Colon (tissue), 2 donors: Measurements from ENCODE around the gene RAB5B.
"Not testable (repeated sequence)": the region's sequence is repeated elsewhere in the genome, so short reads cannot be mapped to it uniquely, and the experiment has no call there.

Source experiments
- FAIRE-seq: peaks from 2 replicates; lab custom pipeline; 2012; peaks lifted over from hg19 to GRCh38; lab: Jason Lieb, UNC
- donor health status: control.
- donor health status: control.

Gene RAB5B

DNA sequence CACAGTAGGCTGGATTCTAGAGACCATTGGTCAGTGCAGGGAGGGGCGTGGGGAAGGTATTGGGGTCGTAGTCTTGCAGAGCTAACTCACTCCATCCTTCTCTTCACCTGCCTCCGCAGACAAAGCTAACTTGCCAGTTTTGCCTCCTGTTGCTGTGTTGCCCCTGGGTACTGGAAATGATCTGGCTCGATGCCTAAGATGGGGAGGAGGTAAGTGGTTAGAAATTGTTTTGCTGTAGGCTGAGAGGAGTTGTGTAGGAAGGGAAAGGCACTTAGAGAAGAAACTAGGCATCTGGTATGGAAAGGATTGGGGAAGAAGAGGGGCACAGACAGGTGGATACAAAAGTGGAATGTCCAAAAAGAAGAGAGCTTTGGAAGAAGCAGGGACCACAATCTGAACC, 31.8 kb upstream of the RAB5B start:
- no peak for FAIRE-seq

DNA sequence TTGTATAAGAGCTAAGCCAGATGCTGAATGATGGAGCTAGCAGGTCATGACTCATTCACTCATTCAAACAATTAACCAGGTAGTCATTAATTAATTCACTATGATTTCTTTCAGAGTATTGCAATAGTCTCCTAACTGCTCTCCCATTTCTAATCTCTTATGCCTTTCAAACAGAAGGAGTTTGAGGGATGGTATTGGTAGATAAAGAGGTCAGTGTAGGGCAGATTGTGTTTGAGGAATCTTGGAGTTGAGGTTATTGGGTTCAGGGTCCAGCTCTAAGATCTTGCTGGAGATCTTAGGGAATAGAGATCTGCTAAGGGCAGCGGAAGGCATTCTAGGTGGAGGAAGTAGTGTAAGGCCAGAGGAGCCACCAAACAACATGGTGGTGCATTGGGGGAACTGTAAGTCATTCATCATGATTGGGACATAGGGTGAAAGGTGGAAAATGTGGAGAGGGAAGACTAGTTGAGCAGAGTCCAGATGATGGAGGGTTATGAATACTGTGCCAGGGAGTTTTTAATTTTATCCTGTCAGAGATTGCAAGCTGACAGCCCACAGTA, 31.2 kb upstream of the RAB5B start:
- FAIRE-seq: no peak

DNA sequence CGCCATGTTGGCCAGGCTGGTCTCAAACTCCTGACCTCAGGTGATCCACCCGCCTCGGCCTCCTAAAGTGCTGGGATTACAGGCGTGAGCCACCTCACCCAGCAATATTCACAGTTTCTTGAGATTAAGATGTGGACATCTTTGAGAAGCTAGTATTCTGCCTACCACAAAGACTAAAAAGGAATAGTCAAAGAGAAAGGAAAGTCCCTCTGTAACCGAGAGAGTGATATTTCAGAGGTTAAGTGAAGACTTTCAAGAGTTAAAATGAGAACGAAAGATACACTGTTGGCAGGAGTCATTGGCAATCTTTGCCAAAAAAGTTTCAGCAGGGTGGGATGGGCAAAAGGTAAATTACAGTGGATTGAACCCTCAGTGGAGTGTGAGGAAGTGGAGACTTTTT, 27.3 kb upstream of the RAB5B start:
- FAIRE-seq: no peak

DNA sequence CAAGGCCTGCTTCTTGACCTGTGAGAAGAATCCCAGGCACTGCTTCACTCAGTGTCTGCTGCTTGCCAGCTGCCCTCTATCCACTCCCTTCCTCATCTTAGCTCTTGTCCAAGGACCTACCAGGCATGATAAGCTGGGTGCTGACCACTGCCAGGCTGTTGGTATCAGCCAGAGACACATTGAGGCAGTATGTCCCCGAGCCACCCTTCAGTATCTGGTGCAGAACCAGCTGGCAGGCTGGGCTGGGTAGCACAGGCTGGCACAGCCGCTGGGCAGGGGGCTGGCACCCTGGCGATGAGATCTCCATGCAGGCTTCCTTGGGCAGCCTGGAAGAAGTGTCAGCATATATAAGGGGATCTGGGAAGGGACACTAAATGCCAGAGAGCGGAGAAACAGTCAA, 18.5 kb upstream of the RAB5B start:
- FAIRE-seq: no peak

DNA sequence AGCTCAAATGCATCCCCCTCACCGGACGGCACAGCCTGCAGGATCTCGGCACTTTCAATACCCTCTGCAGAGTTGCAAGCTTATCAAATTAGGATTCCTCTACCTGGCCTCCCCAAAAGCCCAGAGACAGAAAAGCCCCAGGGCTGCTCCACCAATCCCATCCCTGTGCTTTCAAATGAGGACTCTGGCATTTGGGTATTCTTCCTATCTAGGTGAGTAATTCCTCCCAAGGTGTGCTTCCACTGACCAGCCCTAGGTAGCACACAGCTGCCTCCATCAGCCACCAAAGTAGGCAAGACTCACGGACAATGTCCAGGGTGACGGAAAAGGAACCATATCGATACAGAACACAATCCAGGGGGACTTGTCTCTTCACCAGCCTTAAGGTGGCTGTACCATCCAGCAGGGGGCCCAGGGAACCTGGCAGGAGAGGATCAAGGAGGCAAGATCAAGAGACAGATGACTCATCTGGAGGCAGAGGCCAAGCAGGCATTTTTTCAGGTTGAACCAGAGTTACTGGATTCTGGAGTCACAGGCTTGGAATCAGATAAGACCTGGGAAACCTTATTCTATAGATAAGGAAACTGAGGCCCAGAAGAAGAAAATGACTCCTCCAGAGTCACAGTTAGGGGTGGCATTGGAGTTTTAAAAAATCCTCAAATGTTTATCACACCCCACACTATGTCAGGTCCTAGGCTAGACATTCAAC, 17.9 kb upstream of the RAB5B start:
- FAIRE-seq: no peak

DNA sequence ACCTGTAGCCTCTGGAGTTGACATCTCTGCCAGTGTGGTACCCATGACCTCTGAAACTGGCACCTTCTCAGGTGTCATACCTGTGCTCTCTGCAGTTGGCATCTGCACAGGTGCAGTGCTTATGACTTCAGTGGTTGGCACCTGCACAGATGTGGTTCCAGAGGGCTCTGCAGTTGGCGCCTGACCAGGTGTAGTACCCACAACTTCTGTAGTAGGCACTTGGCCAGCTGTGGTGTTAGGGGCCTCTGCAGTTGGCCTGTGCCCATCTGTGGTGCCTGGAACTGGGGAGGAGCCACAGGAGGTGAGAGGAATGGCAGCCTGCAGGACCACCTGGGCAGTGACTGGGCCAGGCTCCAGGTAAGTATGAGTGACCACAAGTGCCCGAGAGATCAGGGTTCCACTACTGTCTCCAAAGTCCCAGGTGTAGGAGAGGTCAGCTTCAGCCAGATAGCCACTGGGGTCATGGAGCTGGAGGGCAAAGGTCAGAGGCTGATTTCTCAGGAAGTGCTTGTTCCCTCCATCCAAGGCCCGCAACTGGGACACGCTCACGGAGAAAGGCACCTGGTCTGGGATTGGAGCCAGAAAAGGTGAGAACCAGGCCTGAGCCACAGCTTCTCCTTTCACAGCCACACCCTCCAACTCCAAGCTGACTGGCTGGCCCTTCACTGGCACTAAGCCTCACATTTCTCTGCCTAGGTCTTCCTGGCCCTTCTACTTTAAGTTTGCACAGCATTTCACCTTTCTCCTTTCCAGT, 16.6 kb upstream of the RAB5B start:
- no peak for FAIRE-seq

DNA sequence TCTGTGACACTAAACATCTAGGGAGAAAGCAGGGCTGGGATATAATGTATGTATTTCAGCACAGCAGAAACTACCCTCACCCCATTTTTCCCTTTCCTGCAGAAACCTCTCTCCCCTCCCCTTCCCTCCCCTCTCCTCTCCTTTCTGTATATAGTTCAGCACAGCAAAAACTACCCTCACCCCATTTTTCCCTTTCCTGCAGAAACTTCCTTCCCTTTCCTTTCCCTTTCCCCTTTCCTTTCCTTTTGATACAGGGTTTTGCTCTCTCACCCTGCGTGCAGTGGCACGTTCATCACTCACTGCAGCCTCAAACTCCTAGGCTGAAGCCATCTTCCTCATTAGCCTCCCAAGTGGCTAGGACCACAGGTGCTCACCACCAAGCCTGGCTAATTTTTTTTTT, 10.1 kb upstream of the RAB5B start:
- FAIRE-seq: no peak

DNA sequence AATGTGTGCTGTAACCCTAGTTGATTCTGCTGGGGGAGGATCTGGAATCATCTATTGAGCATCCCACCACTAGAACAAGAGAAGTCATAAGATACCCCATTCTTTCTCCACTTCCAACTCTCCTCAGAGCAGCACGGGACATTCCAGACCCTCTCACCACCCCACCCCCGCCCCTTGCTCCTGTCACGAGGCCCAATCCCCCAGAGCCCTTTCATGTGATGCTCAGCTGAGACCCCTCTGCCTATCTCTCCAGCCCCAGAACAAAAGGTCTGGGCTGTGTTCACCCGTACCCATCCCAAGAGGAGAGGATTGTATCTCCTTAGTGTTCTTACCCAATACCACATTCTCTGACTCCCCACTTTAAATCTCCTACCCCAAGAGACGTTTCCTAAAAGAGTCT, 8.6 kb upstream of the RAB5B start:
- FAIRE-seq: no peak

DNA sequence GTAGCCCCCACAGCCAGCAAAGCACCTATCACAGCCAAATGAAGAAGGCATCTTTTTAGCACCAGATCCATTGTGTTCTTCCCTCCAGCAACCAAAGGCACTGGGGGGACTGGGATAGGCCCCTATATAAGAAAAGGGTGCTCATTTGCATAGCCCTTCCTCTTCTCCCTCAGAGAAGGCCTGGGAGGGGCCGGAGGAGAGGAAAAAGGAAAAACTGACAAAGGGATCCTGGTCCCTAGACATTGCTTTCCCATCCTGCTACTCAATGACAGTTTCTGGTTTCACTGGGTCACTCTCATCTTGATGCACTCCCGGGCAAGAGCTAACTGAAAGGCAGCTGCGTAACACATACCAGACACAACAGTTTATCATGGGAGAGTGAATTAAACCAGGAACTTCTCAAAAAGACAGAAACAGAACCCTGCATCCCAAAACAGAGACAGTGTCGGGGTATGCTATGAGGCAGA, 7.9 kb upstream of the RAB5B start, which contains the start of gene PMEL:
PMEL (minus strand) TSS at position 102 of the 467 bp plus-strand sequence; CDS start at position 71, 31 bp downstream.
- FAIRE-seq: no peak

DNA sequence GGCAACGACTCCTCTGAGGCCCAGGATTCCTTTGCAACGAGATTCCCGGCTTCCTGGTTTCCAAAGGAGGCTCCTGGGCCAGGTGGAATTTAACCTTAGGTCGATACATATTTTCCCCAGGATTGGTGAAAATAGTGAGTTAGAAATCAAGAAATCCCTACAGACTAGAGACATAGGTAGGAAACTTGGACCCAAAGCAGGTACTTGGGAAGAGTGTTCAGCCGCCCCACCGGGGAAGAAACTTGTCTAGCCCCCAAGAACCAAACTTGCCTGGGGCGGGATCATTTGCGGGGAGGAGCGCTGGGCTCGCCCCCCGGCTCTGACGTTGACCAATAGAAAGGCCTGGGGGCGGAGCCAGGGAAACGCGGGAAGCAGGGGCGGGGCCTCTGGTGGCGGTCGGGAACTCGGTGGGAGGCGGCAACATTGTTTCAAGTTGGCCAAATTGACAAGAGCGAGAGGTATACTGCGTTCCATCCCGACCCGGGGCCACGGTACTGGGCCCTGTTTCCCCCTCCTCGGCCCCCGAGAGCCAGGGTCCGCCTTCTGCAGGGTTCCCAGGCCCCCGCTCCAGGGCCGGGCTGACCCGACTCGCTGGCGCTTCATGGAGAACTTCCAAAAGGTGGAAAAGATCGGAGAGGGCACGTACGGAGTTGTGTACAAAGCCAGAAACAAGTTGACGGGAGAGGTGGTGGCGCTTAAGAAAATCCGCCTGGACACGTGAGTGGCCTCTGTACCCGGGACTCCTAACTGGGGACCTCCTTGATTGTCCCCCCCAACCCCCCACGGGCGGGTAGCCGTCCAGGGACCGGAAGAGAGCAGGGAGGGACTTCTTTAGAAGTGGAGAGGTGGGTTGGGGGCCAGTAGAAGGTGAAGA, 7.2 kb upstream of the RAB5B start, which contains the start of gene CDK2:
CDK2 (plus strand) TSS at position 423 of the 874 bp plus-strand sequence; CDS start at position 602, 179 bp downstream.
- no peak for FAIRE-seq

DNA sequence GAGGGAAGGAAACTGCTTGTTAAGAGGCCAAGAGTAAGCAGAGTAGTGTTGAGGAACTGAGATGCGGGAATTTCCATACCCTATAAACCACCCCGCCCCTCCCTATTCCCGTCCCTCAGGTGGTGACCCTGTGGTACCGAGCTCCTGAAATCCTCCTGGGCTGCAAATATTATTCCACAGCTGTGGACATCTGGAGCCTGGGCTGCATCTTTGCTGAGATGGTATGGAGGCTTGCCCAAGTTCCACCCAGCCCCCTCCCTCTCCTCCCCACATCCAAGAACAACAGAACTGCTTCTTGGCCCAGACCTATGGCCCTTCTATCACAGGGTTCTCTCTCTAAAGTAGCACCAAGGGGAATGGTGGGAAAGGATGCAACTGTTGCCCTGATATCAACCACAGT, 4.5 kb upstream of the RAB5B start:
- FAIRE-seq: no peak

DNA sequence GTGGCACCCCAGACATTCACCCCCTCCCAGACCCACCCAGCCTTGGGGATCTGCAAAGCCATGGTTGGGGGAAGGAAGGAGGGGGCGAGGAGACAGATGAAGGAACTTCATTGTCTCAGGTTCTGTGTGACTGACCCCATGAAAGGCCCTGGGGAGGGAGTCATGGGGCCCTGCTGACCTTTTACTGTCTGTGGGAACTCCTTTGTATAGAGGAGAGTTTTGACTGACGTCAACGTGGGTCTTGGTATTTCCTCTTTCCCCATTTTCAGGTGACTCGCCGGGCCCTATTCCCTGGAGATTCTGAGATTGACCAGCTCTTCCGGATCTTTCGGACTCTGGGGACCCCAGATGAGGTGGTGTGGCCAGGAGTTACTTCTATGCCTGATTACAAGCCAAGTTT, 3.1 kb upstream of the RAB5B start:
- FAIRE-seq: no peak

DNA sequence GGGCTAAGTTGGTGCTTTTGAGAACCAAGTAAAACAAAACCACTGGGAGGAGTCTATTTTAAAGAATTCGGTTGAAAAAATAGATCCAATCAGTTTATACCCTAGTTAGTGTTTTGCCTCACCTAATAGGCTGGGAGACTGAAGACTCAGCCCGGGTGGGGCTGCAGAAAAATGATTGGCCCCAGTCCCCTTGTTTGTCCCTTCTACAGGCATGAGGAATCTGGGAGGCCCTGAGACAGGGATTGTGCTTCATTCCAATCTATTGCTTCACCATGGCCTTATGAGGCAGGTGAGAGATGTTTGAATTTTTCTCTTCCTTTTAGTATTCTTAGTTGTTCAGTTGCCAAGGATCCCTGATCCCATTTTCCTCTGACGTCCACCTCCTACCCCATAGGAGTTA, 1.8 kb upstream of the RAB5B start:
- no peak for FAIRE-seq

DNA sequence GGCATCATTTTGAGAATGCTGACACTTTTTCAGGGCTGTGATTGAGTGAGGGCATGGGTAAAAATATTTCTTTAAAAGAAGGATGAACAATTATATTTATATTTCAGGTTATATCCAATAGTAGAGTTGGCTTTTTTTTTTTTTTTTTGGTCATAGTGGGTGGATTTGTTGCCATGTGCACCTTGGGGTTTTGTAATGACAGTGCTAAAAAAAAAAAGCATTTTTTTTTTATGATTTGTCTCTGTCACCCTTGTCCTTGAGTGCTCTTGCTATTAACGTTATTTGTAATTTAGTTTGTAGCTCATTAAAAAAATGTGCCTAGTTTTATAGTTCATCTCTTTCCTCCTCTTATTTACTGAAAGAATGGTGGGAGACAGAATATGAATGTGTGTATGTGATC, 1.4 kb upstream of the RAB5B start:
- FAIRE-seq: no peak

DNA sequence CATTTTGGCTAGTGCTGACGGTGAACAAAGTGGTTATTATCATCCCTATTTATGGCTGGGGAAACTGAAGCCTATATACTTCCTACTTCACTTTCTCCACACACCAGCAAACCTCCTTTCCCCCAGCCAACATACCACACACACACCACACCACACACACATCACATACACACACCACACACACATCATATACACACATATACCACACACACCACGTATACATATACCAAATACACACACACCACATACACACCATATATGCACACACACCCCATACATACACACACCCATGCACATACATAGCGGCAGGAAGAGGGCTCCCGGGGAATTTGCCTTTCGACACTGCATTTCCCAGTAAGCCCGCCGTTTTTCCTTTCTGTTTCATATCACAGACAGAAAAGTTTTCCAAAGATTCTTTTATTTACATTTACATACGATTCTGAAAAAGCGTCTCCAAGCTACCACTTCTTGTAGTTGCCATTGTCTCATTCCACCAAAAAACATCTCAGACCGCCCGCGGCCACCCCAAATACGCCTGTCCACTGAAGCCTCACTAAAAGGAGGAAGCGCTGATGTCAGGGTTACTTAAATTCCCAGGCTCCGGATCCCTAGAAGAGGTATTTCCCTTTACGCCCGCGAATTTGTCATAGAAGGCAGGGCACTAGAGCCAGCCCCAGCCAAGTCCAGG, 823 bp upstream of the RAB5B start:
- no peak for FAIRE-seq

DNA sequence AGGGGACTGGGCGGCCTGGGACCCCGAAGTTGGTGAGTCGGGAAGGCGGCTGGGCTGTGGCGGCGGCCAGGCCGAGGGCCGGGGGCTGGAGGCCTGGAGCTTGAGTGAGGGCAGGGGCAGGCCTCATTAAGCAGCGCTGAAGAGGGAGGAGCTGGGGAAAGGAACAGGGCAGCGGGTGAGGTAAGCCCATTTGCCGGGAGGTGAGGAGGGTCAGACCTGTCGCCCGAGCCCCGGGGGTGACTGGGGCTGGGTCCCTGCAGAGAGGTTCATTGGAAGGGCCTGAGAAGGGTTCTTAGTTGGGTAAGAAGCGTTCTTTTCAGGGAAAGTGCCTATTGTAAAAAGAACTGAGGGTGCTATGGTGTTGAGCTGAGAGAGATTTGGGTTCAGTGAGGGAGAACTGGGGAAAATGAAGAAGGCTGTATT, 441 bp downstream of the RAB5B start:
- FAIRE-seq: no peak

DNA sequence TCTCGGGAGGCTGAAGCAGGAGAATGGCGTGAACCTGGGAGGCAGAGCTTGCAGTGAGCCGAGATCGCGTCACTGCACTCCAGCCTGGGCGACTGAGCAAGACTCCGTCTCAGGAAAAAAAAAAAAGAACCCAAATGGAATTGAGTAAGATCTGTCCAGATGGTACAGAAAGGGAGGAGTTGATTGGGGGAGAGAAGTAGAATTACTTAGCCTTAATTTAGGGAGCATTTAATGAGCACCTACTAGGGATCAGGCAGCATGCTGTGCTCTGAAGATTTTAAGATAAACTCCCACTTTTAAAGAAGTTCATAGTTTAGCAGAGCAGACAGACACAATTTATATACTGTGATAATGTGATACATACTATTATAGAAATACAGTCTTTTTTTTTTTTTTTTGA, 4.5 kb downstream of the RAB5B start:
- FAIRE-seq: no peak

DNA sequence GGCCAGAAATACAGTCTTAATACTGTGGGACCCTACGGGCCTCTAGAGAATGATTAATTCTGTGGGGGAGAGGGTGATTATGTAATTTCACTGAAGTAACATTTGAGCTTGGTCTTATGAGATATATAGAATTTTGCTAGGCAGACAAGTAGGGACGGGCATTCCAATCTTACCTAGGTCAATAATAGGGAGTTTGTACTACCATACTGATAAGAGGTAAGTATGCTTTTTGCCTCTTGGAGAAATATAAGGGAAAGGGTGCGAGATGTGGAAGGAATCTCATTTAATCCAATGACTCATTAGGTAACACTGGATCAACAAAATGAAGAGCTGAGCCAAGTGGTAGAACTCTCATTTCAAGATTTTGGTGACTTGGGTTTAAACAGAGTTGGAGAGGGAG, 5.2 kb downstream of the RAB5B start:
- FAIRE-seq: no peak

DNA sequence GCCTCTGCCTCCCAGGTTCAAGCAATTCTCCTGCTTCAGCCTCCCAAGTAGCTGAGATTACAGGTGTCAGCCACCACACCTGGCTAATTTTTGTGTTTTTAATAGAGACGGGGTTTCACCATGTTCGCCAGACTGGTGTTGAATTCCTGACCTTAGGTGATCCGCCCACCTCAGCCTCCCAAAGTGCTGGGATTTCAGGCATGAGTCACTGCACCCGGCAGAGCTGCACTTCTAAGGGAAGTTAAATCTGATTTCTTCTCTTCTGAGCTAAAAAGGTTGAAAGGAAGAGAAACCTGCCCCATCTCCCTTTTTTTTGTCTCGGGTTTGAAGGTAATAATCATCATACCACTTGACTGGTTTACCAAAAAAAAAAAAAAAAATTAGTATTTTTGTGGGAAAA, 8.0 kb downstream of the RAB5B start:
- not testable (repeated sequence) for FAIRE-seq

DNA sequence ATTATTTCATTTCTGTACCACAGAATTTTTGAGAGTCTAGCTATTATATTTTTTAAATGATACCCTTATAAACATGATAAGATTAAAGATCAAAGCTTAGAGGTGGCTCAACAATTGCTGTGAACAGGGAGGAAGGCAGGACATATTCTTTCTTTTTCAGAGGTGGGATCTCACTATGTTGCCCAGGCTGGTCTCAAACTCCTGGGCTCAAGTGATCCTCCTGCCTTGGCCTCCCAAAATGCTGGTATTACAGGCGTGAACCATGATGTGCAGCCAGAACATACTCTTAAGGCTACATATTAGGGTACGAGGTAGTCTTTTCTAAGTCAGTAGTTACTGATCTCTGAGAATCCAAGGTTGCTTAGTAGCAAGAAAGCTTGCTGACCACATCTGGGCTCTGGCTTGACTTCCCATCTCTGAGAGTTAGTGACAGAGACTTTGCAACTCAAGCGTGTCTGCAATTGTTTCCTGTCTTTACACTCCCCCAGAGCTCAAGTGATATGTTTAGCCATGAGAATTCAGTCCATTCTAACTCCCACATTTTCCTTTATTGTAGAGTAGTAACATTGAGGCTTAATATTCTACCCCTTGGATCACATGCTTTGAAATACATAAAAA, 8.6 kb downstream of the RAB5B start:
- no peak for FAIRE-seq

DNA sequence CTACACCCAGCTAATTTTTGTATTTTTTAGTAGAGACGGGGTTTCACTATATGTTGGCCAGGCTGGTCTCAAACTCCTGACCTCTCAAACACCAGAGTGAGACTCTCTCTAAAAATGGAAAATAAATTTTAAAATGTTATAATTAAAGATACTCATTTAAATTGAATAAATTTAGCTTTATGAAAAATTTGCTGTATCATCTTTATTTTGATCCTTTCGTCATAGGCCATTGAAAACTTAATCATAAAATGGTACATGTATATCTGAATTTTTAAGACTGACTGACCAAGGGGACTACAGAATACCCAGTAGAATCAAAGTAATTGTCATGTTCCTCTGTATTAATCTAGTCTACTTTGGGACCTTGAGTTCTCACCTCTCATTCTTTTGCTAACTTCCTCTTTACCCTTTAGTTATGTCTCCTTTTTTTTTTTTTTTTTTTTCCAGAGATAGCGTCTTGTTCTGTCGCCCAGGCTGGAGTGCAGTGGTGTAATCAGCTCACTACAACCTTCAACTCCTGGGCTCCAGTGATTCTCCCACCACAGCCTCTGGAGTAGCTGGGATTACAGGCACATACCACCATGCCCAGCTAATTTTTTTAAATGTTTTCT, 9.5 kb downstream of the RAB5B start:
- no peak for FAIRE-seq
